ENCODE data around the gene RNF212.
A peak's percentile ranks its signal among the peaks of the same experiment; 100 is the strongest.
"Not testable (repeated sequence)": the region's sequence is repeated elsewhere in the genome, so short reads cannot be mapped to it uniquely, and the experiment has no call there.

Gene RNF212

GRCh38 chr4:1062419-1062818 lies 50.9 kb downstream of the RNF212 start:
- DNase-seq, result no peak

GRCh38 chr4:1061760-1062159 lies 51.6 kb downstream of the RNF212 start:
- DNase-seq, result no peak

GRCh38 chr4:1061056-1061700 lies 52.2 kb downstream of the RNF212 start:
- no peak for DNase-seq

GRCh38 chr4:1060621-1061020 lies 52.7 kb downstream of the RNF212 start:
- DNase-seq, result no peak

- DNase-seq, result no peak
Measured at GRCh38 chr4:1060121-1060520, 53.2 kb downstream of the RNF212 start.

GRCh38 chr4:1058997-1059665 lies 54.2 kb downstream of the RNF212 start:
- DNase-seq, result no peak

GRCh38 chr4:1058198-1058996 lies 55.0 kb downstream of the RNF212 start:
- DNase-seq, result no peak

- no peak for DNase-seq
Measured at GRCh38 chr4:1057403-1057745, 56.0 kb downstream of the RNF212 start.

GRCh38 chr4:1056671-1057402 lies 56.5 kb downstream of the RNF212 start:
- DNase-seq, result no peak

GRCh38 chr4:1055721-1056590 lies 57.4 kb downstream of the RNF212 start:
- DNase-seq, result peak; percentile 38

- DNase-seq, result not testable (repeated sequence)
Measured at GRCh38 chr4:1055243-1055701, 58.1 kb downstream of the RNF212 start.

- not testable (repeated sequence) for DNase-seq
Measured at GRCh38 chr4:1054696-1055242, 58.6 kb downstream of the RNF212 start.

GRCh38 chr4:1053891-1054290 lies 59.5 kb downstream of the RNF212 start:
- DNase-seq, result not testable (repeated sequence)

- DNase-seq, result peak; percentile 84
Measured at GRCh38 chr4:1053080-1053661, 60.2 kb downstream of the RNF212 start.

- DNase-seq, result no peak
Measured at GRCh38 chr4:1052231-1052671, 61.1 kb downstream of the RNF212 start.

- DNase-seq, result no peak
Measured at GRCh38 chr4:1051472-1051871, 61.9 kb downstream of the RNF212 start.

- no peak for DNase-seq
Measured at GRCh38 chr4:1050486-1051213, 62.7 kb downstream of the RNF212 start.

- DNase-seq, result no peak
Measured at GRCh38 chr4:1049591-1049905, 63.8 kb downstream of the RNF212 start.

GRCh38 chr4:1048773-1049590 lies 64.4 kb downstream of the RNF212 start:
- DNase-seq, result no peak
